ENCODE results near the gene MCHR1. TPM values are rescaled to one million over a fixed set of nuclear protein-coding genes. Genes with fewer than 3 reads are reported as not detected.
"Not testable (repeated sequence)": the region's sequence is repeated elsewhere in the genome, so short reads cannot be mapped to it uniquely, and the experiment has no call there.

MCHR1 gene
- total and polyA plus RNA-seq, 2 of the 4 experiments (the other 2 are of a cell fraction), result 1.4 to 3.2 TPM

DNA sequence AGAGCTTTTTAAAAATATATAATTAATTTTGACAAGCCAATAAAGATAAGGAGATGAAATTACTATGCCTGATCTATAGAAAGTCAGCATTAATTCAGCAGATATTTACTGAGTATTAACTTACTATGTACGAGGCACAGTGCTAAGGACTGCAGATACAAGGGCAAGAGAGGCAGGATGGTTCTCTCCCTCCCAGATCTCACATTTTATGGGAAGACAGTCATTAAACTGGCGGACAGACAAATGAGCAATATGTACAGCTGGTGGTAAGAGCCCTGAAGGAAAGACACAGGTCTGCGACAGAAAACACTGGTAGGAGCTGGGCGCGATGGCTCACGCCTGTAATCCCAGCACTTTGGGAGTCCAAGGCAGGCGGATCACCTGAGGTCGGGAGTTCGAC is 36.8 kb downstream of the MCHR1 start:
- no peak overlapping the region for H3K14ac ChIP-seq (replicated peaks; ENCODE audit: low read depth, low read length)
- H3K36me3 ChIP-seq (ENCODE audit: control insufficient read depth, insufficient read depth, low read length), result no peaks in the 10 kb centered on the region
- no peak overlapping the region for H2BK120ac ChIP-seq (ENCODE audit: low read depth, low read length)
- no peak overlapping the region for H4K91ac ChIP-seq (ENCODE audit: insufficient read depth, low read depth, low read length)
- H3K9ac ChIP-seq (ENCODE audit: low read depth, low read length), result no peak overlapping the region
- no peak overlapping the region for H4K5ac ChIP-seq (ENCODE audit: low read depth, low read length)
- no peaks in the 10 kb centered on the region; the same call in 1 of the 2 replicates for H4K20me1 ChIP-seq (ENCODE audit: insufficient read depth, low read length)
- in situ Hi-C loops (cut with MboI; ENCODE audit: low sequenced_read_pairs) (no loop called here), intact Hi-C loops (cut with micrococcal nuclease) (no loop called here), dilution Hi-C loops (cut with HindIII; ENCODE audit: low sequenced_read_pairs, unreplicated experiment) (no loop called here)
- H3K27me3 ChIP-seq (ENCODE audit: control insufficient read depth, insufficient read depth, low read length), result no peaks in the 10 kb centered on the region
- H3K79me1 ChIP-seq (ENCODE audit: low read depth in 1 of 2, low read length in 2 of 2), result no peaks in the 10 kb centered on the region
- H2BK15ac ChIP-seq (ENCODE audit: low read depth, low read length), result 0 out of 3 replicates have a peak overlapping the region, but pooled peaks have one; percentile 63
- WGBS, 2 experiments (ENCODE audit: extremely low coverage in 2 of 2, insufficient read length in 1 of 2), result no CpG with 5 or more reads among the region's 9 CpGs
- H2BK20ac ChIP-seq (ENCODE audit: low read depth, low read length), result no peak overlapping the region
- H3K56ac ChIP-seq (ENCODE audit: extremely low read depth, insufficient read depth, low read length), result no peak overlapping the region
- H4K8ac ChIP-seq (ENCODE audit: low read depth in 2 of 2, low read length in 2 of 2), result no peak overlapping the region; a peak in 1 of 4 replicates
- H3K27ac ChIP-seq (ENCODE audit: insufficient read depth, low read length), result no peak overlapping the region
- no peak overlapping the region for H3K4me2 ChIP-seq (ENCODE audit: low read depth, low read length)
- H2AK9ac ChIP-seq (replicated peaks; ENCODE audit: low read depth, low read length, poor library complexity), result no peak overlapping the region
- H3K4me1 ChIP-seq (ENCODE audit: control insufficient read depth, insufficient read depth, low read length), result peaks cover 8% of the 10 kb centered on the region
- CTCF ChIA-PET, result interaction anchor here (0.6 kb wide), 1 partner anchor 22 kb away, joined by 3 read pairs; no protein-coding TSS in a partner anchor
- POLR2A ChIA-PET (ENCODE audit: unreplicated experiment), result interaction anchor here (0.6 kb wide), 1 partner anchor 24 kb away, joined by 3 read pairs; no protein-coding TSS in a partner anchor
- H3K4ac ChIP-seq (ENCODE audit: low read depth, low read length), result no peak overlapping the region
- no peak for DNase-seq
- no peak overlapping the region for H2AK5ac ChIP-seq (ENCODE audit: low read depth, low read length)
- no peak overlapping the region for H2BK5ac ChIP-seq (ENCODE audit: low read depth, low read length, poor library complexity, severe bottlenecking)
- no peak overlapping the region for H3K4me3 ChIP-seq (ENCODE audit: insufficient read depth, low read depth, low read length)
- H3K9me3 ChIP-seq (ENCODE audit: control insufficient read depth, insufficient read depth, low read length), result no peaks in the 10 kb centered on the region
- peaks cover 16% of the 10 kb centered on the region; the same call in 1 of the 2 replicates for H3K9me1 ChIP-seq (ENCODE audit: insufficient read depth, low read length)
- no peak overlapping the region for H3K18ac ChIP-seq (ENCODE audit: low read depth, low read length)
- no peak for ATAC-seq (ENCODE audit: low read depth)
- TF ChIP-seq BHLHE40 (IDR thresholded peaks at IDR 0.05; ENCODE audit: low read depth, low read length) (no peak), RAD21 (IDR thresholded peaks at IDR 0.05; ENCODE audit: low read length) (no peak), SMC3 (IDR thresholded peaks at IDR 0.05; ENCODE audit: low read depth, low read length) (no peak), POLR2A (IDR thresholded peaks at IDR 0.05; ENCODE audit: low read depth, low read length) (no peak)
- TF ChIP-seq, protein P1, sequence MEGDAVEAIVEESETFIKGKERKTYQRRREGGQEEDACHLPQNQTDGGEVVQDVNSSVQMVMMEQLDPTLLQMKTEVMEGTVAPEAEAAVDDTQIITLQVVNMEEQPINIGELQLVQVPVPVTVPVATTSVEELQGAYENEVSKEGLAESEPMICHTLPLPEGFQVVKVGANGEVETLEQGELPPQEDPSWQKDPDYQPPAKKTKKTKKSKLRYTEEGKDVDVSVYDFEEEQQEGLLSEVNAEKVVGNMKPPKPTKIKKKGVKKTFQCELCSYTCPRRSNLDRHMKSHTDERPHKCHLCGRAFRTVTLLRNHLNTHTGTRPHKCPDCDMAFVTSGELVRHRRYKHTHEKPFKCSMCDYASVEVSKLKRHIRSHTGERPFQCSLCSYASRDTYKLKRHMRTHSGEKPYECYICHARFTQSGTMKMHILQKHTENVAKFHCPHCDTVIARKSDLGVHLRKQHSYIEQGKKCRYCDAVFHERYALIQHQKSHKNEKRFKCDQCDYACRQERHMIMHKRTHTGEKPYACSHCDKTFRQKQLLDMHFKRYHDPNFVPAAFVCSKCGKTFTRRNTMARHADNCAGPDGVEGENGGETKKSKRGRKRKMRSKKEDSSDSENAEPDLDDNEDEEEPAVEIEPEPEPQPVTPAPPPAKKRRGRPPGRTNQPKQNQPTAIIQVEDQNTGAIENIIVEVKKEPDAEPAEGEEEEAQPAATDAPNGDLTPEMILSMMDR (conservative IDR thresholded peaks at IDR 0.05; ENCODE audit: low read depth, low read length), result no peak
- H3K23ac ChIP-seq (ENCODE audit: low read depth, low read length), result no peak overlapping the region
- BruUV-seq (replicated peaks), result no TSS peak
- no peak overlapping the region for H2AFZ ChIP-seq (replicated peaks; ENCODE audit: low read length, poor library complexity)

DNA sequence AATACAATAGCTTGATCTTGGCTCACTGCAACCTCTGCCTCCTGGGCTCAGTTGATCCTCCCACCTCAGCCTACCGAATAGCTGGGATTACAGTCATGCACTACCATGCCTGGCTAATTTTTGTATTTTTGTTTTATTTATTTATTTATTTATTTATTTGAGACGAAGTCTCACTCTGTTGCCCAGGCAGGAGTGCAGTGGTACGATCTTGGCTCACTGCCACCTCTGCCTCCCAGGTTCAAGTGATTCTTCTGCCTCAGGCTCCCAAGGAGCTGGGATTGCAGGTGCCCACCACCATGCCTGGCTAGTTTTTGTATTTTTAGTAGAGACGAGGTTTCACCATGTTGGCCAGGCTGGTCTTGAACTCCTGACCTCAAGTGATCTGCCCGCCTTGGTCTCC is 38.4 kb downstream of the MCHR1 start:
- H3K79me1 ChIP-seq (ENCODE audit: low read depth in 1 of 2, low read length in 2 of 2); DNase-seq; H4K91ac ChIP-seq (ENCODE audit: insufficient read depth, low read depth, low read length); in situ Hi-C loops (cut with MboI; ENCODE audit: low sequenced_read_pairs); H3K23ac ChIP-seq (ENCODE audit: low read depth, low read length); H3K9me3 ChIP-seq (ENCODE audit: control insufficient read depth, insufficient read depth, low read length); CTCF ChIA-PET; H3K36me3 ChIP-seq (ENCODE audit: control insufficient read depth, insufficient read depth, low read length); H2AK9ac ChIP-seq (replicated peaks; ENCODE audit: low read depth, low read length, poor library complexity); H3K18ac ChIP-seq (ENCODE audit: low read depth, low read length); H2BK120ac ChIP-seq (ENCODE audit: low read depth, low read length); H2BK5ac ChIP-seq (ENCODE audit: low read depth, low read length, poor library complexity, severe bottlenecking); H3K4me3 ChIP-seq (ENCODE audit: insufficient read depth, low read depth, low read length); intact Hi-C loops (cut with micrococcal nuclease); H3K56ac ChIP-seq (ENCODE audit: extremely low read depth, insufficient read depth, low read length); H3K9ac ChIP-seq (ENCODE audit: low read depth, low read length); H3K27me3 ChIP-seq (ENCODE audit: control insufficient read depth, insufficient read depth, low read length); H2BK15ac ChIP-seq (ENCODE audit: low read depth, low read length); H2AFZ ChIP-seq (replicated peaks; ENCODE audit: low read length, poor library complexity); H2AK5ac ChIP-seq (ENCODE audit: low read depth, low read length); BruUV-seq (replicated peaks); H4K20me1 ChIP-seq (ENCODE audit: insufficient read depth, low read length); ATAC-seq (ENCODE audit: low read depth); H3K27ac ChIP-seq (ENCODE audit: insufficient read depth, low read length); H3K4ac ChIP-seq (ENCODE audit: low read depth, low read length); H2BK20ac ChIP-seq (ENCODE audit: low read depth, low read length); POLR2A ChIA-PET (ENCODE audit: unreplicated experiment); H3K4me2 ChIP-seq (ENCODE audit: low read depth, low read length); dilution Hi-C loops (cut with HindIII; ENCODE audit: low sequenced_read_pairs, unreplicated experiment); H3K14ac ChIP-seq (replicated peaks; ENCODE audit: low read depth, low read length); H4K5ac ChIP-seq (ENCODE audit: low read depth, low read length); H4K8ac ChIP-seq (ENCODE audit: low read depth in 2 of 2, low read length in 2 of 2): not testable (repeated sequence)
- H3K9me1 ChIP-seq (ENCODE audit: insufficient read depth, low read length), result peaks cover 19% of the 10 kb centered on the region; the same call in 1 of the 2 replicates
- peaks cover 10% of the 10 kb centered on the region for H3K4me1 ChIP-seq (ENCODE audit: control insufficient read depth, insufficient read depth, low read length)
- no CpG with 5 or more reads among the region's 5 CpGs for WGBS, 2 experiments (ENCODE audit: extremely low coverage in 2 of 2, insufficient read length in 1 of 2)
